Fibroblast of the aortic adventitia (primary cell): Measurements from ENCODE around the gene VWF. TPM values are rescaled to one million over a fixed set of nuclear protein-coding genes. Genes with fewer than 3 reads are reported as not detected.

Experiments
- DNase-seq: peaks from one replicate; pipeline ENCODE4 v3.0.0-alpha.2; 2010; ENCODE audit warnings: low read depth
- H3K4me3 ChIP-seq: 2 replicates; pipeline ENCODE4 v1.5.1; 2011; ENCODE audit warnings: low read depth, mild to moderate bottlenecking, control low read depth, low read length, moderate library complexity
- CTCF ChIP-seq: IDR thresholded peaks from 2 replicates; pipeline ENCODE4 v1.5.1; 2011; ENCODE audit warnings: mild to moderate bottlenecking, low read length, control low read depth, inconsistent platforms; ENCODE audit not compliant: insufficient read depth
- total RNA-seq: library from RNA; depleted of rRNA; stranded (reverse); fragments of >200 nt; gene quantifications from 2 replicates; pipeline ENCODE4 v1.2.3, GENCODE V29; 2012; ENCODE audit warnings: low replicate concordance

The VWF gene
- total RNA-seq, 1 donor: 1.4 TPM

GRCh38 chr12:5944053-5944452 lies 180.4 kb downstream of the VWF start:
- DNase-seq: no peak
- no peak overlapping the region for H3K4me3 ChIP-seq
- TF ChIP-seq CTCF: no peak

GRCh38 chr12:5941907-5942306 lies 182.6 kb downstream of the VWF start:
- no peak for DNase-seq
- H3K4me3 ChIP-seq: no peak overlapping the region
- TF ChIP-seq CTCF: no peak

- no peak for TF ChIP-seq CTCF
- no peak for DNase-seq
- H3K4me3 ChIP-seq: no peak overlapping the region
These were observed 196.5 kb downstream of the VWF start for GRCh38 chr12:5927732-5928516.

GRCh38 chr12:5925646-5926045 lies 198.8 kb downstream of the VWF start:
- DNase-seq: no peak
- H3K4me3 ChIP-seq: no peak overlapping the region
- TF ChIP-seq CTCF: no peak

- H3K4me3 ChIP-seq: no peak overlapping the region
- no peak for DNase-seq
- no peak for TF ChIP-seq CTCF
These were observed 200.1 kb downstream of the VWF start for GRCh38 chr12:5924342-5924741.

- no peak overlapping the region for H3K4me3 ChIP-seq
- no peak for TF ChIP-seq CTCF
- DNase-seq: no peak
These were observed 200.7 kb downstream of the VWF start for GRCh38 chr12:5923751-5924150.
